ENCODE measurements around the gene PCDH15.

Gene PCDH15

GRCh38 chr10:54282012-54282411, 519.0 kb downstream of the PCDH15 start:
- TF ChIP-seq EZH2phosphoT487 (IDR thresholded peaks at IDR 0.05; ENCODE audit: low read length) (no peak), EZH2 (optimal IDR thresholded peaks at IDR 0.05; ENCODE audit: low read depth, low read length) (no peak), CTCF (IDR thresholded peaks at IDR 0.05; ENCODE audit: low read length) (no peak)
- Histone ChIP-seq H3F3A (ENCODE audit: insufficient read depth, low read length) (no peaks in the 10 kb centered on the region), H4K20me1 (ENCODE audit: insufficient read depth, low read length) (no peaks in the 10 kb centered on the region), H3K36me3 (replicated peaks; ENCODE audit: insufficient read depth, low read length) (no peaks in the 10 kb centered on the region), H3K9me2 (replicated peaks; ENCODE audit: insufficient read depth, low read length) (no peaks in the 10 kb centered on the region), H2AFZ (ENCODE audit: low read length) (no peak overlapping the region), H3K4me1 (ENCODE audit: low read length) (no peaks in the 10 kb centered on the region), H3K4me3 (ENCODE audit: low read length) (no peak overlapping the region), H3K79me2 (ENCODE audit: low read length) (no peaks in the 10 kb centered on the region), H3K9ac (ENCODE audit: low read length) (no peak overlapping the region), H3K9me3 (replicated peaks; ENCODE audit: insufficient read depth, low read length) (no peaks in the 10 kb centered on the region), H3K27ac (ENCODE audit: low read length) (no peak overlapping the region), H3K4me2 (ENCODE audit: low read depth, low read length) (no peak overlapping the region), H3K27me3 (replicated peaks; ENCODE audit: insufficient read depth, low read length) (no peaks in the 10 kb centered on the region)
- no peak for DNase-seq

- Histone ChIP-seq H3K4me2 (ENCODE audit: low read depth, low read length) (no peak overlapping the region), H4K20me1 (ENCODE audit: insufficient read depth, low read length) (no peaks in the 10 kb centered on the region), H3K79me2 (ENCODE audit: low read length) (no peaks in the 10 kb centered on the region), H3K4me3 (ENCODE audit: low read length) (no peak overlapping the region), H3K9me3 (replicated peaks; ENCODE audit: insufficient read depth, low read length) (no peaks in the 10 kb centered on the region), H2AFZ (ENCODE audit: low read length) (no peak overlapping the region), H3K9me2 (replicated peaks; ENCODE audit: insufficient read depth, low read length) (no peaks in the 10 kb centered on the region), H3K36me3 (replicated peaks; ENCODE audit: insufficient read depth, low read length) (no peaks in the 10 kb centered on the region), H3K27ac (ENCODE audit: low read length) (no peak overlapping the region), H3K4me1 (ENCODE audit: low read length) (no peaks in the 10 kb centered on the region), H3K27me3 (replicated peaks; ENCODE audit: insufficient read depth, low read length) (no peaks in the 10 kb centered on the region), H3F3A (ENCODE audit: insufficient read depth, low read length) (no peaks in the 10 kb centered on the region), H3K9ac (ENCODE audit: low read length) (no peak overlapping the region)
- TF ChIP-seq EZH2phosphoT487 (IDR thresholded peaks at IDR 0.05; ENCODE audit: low read length) (no peak), CTCF (IDR thresholded peaks at IDR 0.05; ENCODE audit: low read length) (no peak)
- no peak for DNase-seq
These were observed 534.6 kb downstream of the PCDH15 start for GRCh38 chr10:54266395-54266794.

- Histone ChIP-seq H3F3A (ENCODE audit: insufficient read depth, low read length) (no peaks in the 10 kb centered on the region), H3K9me3 (replicated peaks; ENCODE audit: insufficient read depth, low read length) (no peaks in the 10 kb centered on the region), H3K27ac (ENCODE audit: low read length) (no peak overlapping the region), H3K4me2 (ENCODE audit: low read depth, low read length) (no peak overlapping the region), H3K4me3 (ENCODE audit: low read length) (no peak overlapping the region), H3K27me3 (replicated peaks; ENCODE audit: insufficient read depth, low read length) (no peaks in the 10 kb centered on the region), H3K9ac (ENCODE audit: low read length) (no peak overlapping the region), H3K4me1 (ENCODE audit: low read length) (no peaks in the 10 kb centered on the region), H3K9me2 (replicated peaks; ENCODE audit: insufficient read depth, low read length) (no peaks in the 10 kb centered on the region), H3K79me2 (ENCODE audit: low read length) (no peaks in the 10 kb centered on the region), H3K36me3 (replicated peaks; ENCODE audit: insufficient read depth, low read length) (no peaks in the 10 kb centered on the region), H4K20me1 (ENCODE audit: insufficient read depth, low read length) (no peaks in the 10 kb centered on the region), H2AFZ (ENCODE audit: low read length) (no peak overlapping the region)
- TF ChIP-seq EZH2phosphoT487 (IDR thresholded peaks at IDR 0.05; ENCODE audit: low read length) (no peak), EZH2 (optimal IDR thresholded peaks at IDR 0.05; ENCODE audit: low read depth, low read length) (no peak), CTCF (IDR thresholded peaks at IDR 0.05; ENCODE audit: low read length) (no peak)
- DNase-seq = no peak
These were observed 538.3 kb downstream of the PCDH15 start for GRCh38 chr10:54262726-54263125.

All from MM.1S (cell line).